Cardiac muscle cell (in vitro differentiated cells and primary cell): ENCODE results near the gene ACADS. TPM values are rescaled to one million over a fixed set of nuclear protein-coding genes. Genes with fewer than 3 reads are reported as not detected.

Experiments used
- DNase-seq, 2 donors: peaks; one replicate each; pipeline versions ENCODE4 v3.0.0 to v3.0.0-alpha.2; 2010 to 2017; ENCODE audit warnings: low read depth in 1 of 2, low spot score in 1 of 2
- H3K27ac ChIP-seq: fragments of 200-600 bp; sonication (generic); 2 replicates; pipeline ENCODE4 v1.5.1; 2016
- H3K27me3 ChIP-seq: fragments of 200-600 bp; sonication (generic); 2 replicates; pipeline ENCODE4 v1.6.0; 2016; ENCODE audit warnings: control low read depth
- H3K36me3 ChIP-seq: fragments of 200-600 bp; sonication (generic); 2 replicates; pipeline ENCODE4 v1.5.1; 2016; ENCODE audit warnings: control low read depth
- H3K4me1 ChIP-seq: fragments of 200-600 bp; sonication (generic); 2 replicates; pipeline ENCODE4 v1.8.1; 2017; ENCODE audit warnings: low read depth, mild to moderate bottlenecking, mixed run types
- H3K4me3 ChIP-seq: fragments of 200-600 bp; sonication (generic); 2 replicates; pipeline ENCODE4 v1.5.1; 2016; ENCODE audit warnings: mild to moderate bottlenecking
- H3K9me3 ChIP-seq: fragments of 200-600 bp; sonication (generic); 2 replicates; pipeline ENCODE4 v1.5.1; 2017; ENCODE audit warnings: low read depth, mild to moderate bottlenecking, control low read depth
- CTCF ChIP-seq: IDR thresholded peaks from 2 replicates; pipeline ENCODE4 v1.5.1; 2012; ENCODE audit warnings: low read depth, mild to moderate bottlenecking, low read length
- polyA plus RNA-seq: library from polyadenylated mRNA; unstranded; fragments of >200 nt; fragmentation: Nextera tagmentation; extraction: Ambion mirVana; gene quantifications from 2 replicates; pipeline ENCODE4 v1.2.1, GENCODE V29; 2016
- total RNA-seq: library from RNA; depleted of rRNA; stranded (reverse); fragments of >200 nt; gene quantifications from 2 replicates; pipeline ENCODE4 v1.2.3, GENCODE V29; 2016

Gene ACADS
- total and polyA plus RNA-seq, 2 experiments from 2014 or later, result 35.9 to 59.8 TPM

- no peak overlapping the region for H3K27ac ChIP-seq
- H3K27me3 ChIP-seq, result no peaks in the 10 kb centered on the region
- no peak overlapping the region for H3K4me3 ChIP-seq
- no peaks in the 10 kb centered on the region for H3K36me3 ChIP-seq
- peaks cover 24% of the 10 kb centered on the region for H3K4me1 ChIP-seq
- no peak for DNase-seq
- no peaks in the 10 kb centered on the region for H3K9me3 ChIP-seq
- no peak for TF ChIP-seq CTCF
These were observed 40.1 kb upstream of the ACADS start for GRCh38 chr12:120685522-120685921.

- peak; percentile 98 to 100 for DNase-seq
- H3K27ac ChIP-seq, result peak overlapping the region; percentile 97
- no peak for TF ChIP-seq CTCF
- no peaks in the 10 kb centered on the region for H3K36me3 ChIP-seq
- peak overlapping the region; percentile 85 for H3K4me3 ChIP-seq
- H3K4me1 ChIP-seq, result peaks cover 25% of the 10 kb centered on the region
- no peaks in the 10 kb centered on the region for H3K9me3 ChIP-seq
- H3K27me3 ChIP-seq, result no peaks in the 10 kb centered on the region
These were observed 39.4 kb upstream of the ACADS start for GRCh38 chr12:120686151-120686689.

- Histone ChIP-seq H3K36me3 (no peaks in the 10 kb centered on the region), H3K27ac (peak within 1 kb of the TSS; percentile 97), H3K4me1 (peaks cover 25% of the 10 kb centered on the region), H3K4me3 (peak within 1 kb of the TSS; percentile 85), H3K9me3 (no peaks in the 10 kb centered on the region), H3K27me3 (no peaks in the 10 kb centered on the region)
- no peak for TF ChIP-seq CTCF
- DNase-seq, result peak; percentile 98
These were observed 38.7 kb upstream of the ACADS start, which contains the start of gene MLEC for GRCh38 chr12:120686690-120687577. MLEC (plus strand) TSS chr12:120687149; CDS start chr12:120687297, 148 bp downstream.

GRCh38 chr12:120687578-120688289, 37.9 kb upstream of the ACADS start:
- H3K36me3 ChIP-seq, result no peaks in the 10 kb centered on the region
- H3K4me1 ChIP-seq, result peaks cover 25% of the 10 kb centered on the region
- peak overlapping the region; percentile 97 for H3K27ac ChIP-seq
- TF ChIP-seq CTCF, result no peak
- H3K9me3 ChIP-seq, result no peaks in the 10 kb centered on the region
- DNase-seq, result peak; percentile 42 to 47
- peak overlapping the region; percentile 85 for H3K4me3 ChIP-seq
- no peaks in the 10 kb centered on the region for H3K27me3 ChIP-seq

GRCh38 chr12:120688527-120689071, 37.0 kb upstream of the ACADS start:
- no peaks in the 10 kb centered on the region for H3K36me3 ChIP-seq
- TF ChIP-seq CTCF, result no peak
- peak overlapping the region; percentile 97 for H3K27ac ChIP-seq

More at GRCh38 chr12:120688527-120689071, 37.0 kb upstream of the ACADS start:
- peak overlapping the region; percentile 85 for H3K4me3 ChIP-seq
- no peaks in the 10 kb centered on the region for H3K9me3 ChIP-seq
- peak; percentile 18 to 33 for DNase-seq
- H3K27me3 ChIP-seq, result no peaks in the 10 kb centered on the region
- peaks cover 25% of the 10 kb centered on the region for H3K4me1 ChIP-seq
